ENCODE data around the gene SOD1. TPM values are rescaled to one million over a fixed set of nuclear protein-coding genes. Genes with fewer than 3 reads are reported as not detected.
"Not testable (repeated sequence)": the region's sequence is repeated elsewhere in the genome, so short reads cannot be mapped to it uniquely, and the experiment has no call there.

The SOD1 gene
- total RNA-seq, 1 donor from 2014 or later: 160 TPM

DNA sequence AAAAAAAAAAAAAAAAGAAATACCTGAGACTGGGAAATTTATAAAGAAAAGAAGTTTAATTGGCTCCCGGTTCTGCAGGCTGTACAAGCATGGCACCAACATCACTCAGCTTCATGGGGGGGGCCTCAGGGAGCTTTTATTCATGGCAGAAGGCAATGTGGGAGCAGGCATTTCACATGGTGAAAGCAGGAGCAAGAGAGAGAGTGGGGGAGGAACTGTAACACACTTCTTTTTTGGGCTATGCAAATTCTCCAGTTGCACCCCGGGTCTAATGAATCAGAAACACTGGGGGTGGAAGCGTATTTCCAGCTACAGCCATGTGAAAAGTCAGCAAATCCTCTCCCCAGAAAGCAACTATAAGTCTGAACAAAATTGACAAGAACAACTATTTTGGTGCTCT lies 11.8 kb upstream of the SOD1 start:
- TF ChIP-seq, protein P1, sequence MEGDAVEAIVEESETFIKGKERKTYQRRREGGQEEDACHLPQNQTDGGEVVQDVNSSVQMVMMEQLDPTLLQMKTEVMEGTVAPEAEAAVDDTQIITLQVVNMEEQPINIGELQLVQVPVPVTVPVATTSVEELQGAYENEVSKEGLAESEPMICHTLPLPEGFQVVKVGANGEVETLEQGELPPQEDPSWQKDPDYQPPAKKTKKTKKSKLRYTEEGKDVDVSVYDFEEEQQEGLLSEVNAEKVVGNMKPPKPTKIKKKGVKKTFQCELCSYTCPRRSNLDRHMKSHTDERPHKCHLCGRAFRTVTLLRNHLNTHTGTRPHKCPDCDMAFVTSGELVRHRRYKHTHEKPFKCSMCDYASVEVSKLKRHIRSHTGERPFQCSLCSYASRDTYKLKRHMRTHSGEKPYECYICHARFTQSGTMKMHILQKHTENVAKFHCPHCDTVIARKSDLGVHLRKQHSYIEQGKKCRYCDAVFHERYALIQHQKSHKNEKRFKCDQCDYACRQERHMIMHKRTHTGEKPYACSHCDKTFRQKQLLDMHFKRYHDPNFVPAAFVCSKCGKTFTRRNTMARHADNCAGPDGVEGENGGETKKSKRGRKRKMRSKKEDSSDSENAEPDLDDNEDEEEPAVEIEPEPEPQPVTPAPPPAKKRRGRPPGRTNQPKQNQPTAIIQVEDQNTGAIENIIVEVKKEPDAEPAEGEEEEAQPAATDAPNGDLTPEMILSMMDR (IDR thresholded peaks at IDR 0.05): no peak
- Histone ChIP-seq H3K27ac (no peak overlapping the region), H3K27me3 (ENCODE audit: low read depth) (no peaks in the 10 kb centered on the region), H3K9me3 (no peaks in the 10 kb centered on the region), H3K4me3 (no peak overlapping the region), H3K4me1 (no peaks in the 10 kb centered on the region), H3K36me3 (no peaks in the 10 kb centered on the region)
- no peak for ATAC-seq
- DNase-seq: no peak
- intact Hi-C loops (cut with DNase I): no loop called here

DNA sequence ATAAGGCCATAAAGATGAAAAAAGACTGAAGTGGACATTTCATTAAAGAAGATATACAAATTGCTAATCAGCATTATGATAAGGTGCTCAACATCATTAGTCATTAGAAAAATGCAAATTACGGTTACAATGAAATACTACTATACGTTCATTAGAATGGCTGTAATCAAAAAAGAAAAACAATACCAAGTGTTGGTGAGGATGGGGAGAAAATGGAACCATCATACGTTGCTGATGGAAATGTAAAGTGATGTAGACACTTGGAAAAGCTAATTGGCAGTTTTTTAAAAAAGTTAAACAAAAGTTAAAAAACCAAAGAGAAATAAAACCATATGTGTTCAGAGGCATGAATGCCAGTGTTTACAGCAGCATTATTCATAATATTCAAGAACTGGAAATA lies 8.6 kb upstream of the SOD1 start:
- H3K4me3 ChIP-seq: no peak overlapping the region
- H3K27ac ChIP-seq: no peak overlapping the region
- DNase-seq: no peak
- H3K9me3 ChIP-seq: no peaks in the 10 kb centered on the region
- ATAC-seq: no peak
- intact Hi-C loops (cut with DNase I): no loop called here
- H3K4me1 ChIP-seq: no peaks in the 10 kb centered on the region
- TF ChIP-seq, protein P1 (IDR thresholded peaks at IDR 0.05): no peak
- no peaks in the 10 kb centered on the region for H3K27me3 ChIP-seq (ENCODE audit: low read depth)
- no peaks in the 10 kb centered on the region for H3K36me3 ChIP-seq

DNA sequence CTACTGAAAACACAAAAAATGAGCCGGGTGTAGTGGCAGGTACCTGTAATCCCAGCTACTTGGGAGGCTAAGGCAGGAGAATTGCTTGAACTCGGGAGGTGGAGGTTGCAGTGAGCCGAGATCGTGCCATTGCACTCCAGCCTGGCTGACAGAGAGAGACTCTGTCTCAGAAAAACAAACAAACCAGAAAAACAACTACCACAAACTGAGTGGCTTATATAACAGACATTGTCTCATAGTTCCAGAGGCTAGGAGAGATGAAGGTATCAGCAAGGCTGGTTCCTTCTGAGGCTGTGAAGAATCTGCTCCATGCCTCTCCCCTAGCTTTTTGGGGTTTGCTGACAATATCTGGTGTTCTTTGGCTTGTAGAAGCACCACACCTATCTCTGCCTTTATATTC lies 8.0 kb upstream of the SOD1 start:
- DNase-seq; H3K4me3 ChIP-seq; H3K27me3 ChIP-seq (ENCODE audit: low read depth); intact Hi-C loops (cut with DNase I); H3K9me3 ChIP-seq; H3K4me1 ChIP-seq; H3K36me3 ChIP-seq; ATAC-seq; H3K27ac ChIP-seq: not testable (repeated sequence)

DNA sequence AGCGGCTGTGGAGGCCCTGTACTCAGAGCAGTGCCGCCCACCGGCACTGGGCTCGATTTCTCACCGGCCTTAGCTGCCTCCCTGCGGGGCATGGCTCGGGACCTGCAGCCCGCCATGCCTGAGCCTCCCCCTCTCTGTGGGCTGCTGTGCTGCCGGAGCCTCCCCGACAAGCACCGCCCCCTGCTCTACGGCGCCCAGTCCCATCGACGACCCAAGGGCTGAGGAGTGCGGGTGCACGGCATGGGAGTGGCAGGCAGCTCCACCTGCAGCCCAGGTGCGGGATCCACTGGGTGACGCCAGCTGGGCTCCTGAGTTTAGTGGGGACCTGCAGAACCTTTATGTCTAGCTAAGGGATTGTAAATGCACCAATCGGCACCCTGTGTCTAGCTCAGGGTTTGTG lies 5.2 kb upstream of the SOD1 start:
- Histone ChIP-seq H3K4me1 (peaks cover 4% of the 10 kb centered on the region), H3K36me3 (no peaks in the 10 kb centered on the region), H3K4me3 (no peak overlapping the region), H3K9me3 (no peaks in the 10 kb centered on the region), H3K27me3 (ENCODE audit: low read depth) (no peaks in the 10 kb centered on the region), H3K27ac (no peak overlapping the region)
- ATAC-seq (no peak), DNase-seq (no peak)
- TF ChIP-seq, protein P1 (IDR thresholded peaks at IDR 0.05): no peak
- intact Hi-C loops (cut with DNase I): no loop called here

DNA sequence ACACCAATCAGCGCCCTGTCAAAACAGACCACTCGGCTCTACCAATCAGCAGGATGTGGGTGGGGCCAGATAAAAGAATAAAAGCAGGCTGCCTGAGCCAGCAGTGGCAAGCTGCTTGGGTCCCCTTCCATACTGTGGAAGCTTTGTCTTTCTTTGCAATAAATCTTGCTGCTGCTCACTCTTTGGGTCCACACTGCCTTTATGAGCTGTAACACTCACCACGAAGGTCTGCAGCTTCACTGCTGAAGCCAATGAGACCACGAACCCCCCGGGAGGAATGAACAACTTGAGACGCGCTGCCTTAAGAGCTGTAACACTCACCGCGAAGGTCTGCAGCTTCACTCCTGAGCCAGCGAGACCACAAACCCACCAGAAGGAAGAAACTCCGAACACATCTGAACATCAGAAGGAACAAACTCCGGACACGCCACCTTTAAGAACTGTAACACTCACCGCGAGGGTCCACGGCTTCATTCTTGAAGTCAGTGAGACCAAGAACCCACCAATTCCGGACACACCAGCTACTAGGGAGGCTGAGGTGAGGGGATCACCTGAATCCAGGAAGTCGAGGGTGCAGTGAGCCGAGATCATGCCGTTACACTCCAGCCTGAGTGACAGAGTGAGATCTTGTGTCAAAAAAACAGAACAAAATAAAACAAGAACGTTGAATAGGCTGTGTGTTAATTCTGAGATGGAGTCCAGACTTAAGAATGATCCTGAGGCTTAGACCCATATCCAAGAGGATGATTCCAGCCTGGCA lies 4.5 kb upstream of the SOD1 start:
- H3K36me3 ChIP-seq; H3K4me1 ChIP-seq; H3K9me3 ChIP-seq; intact Hi-C loops (cut with DNase I); H3K27me3 ChIP-seq (ENCODE audit: low read depth); H3K27ac ChIP-seq; ATAC-seq; DNase-seq; H3K4me3 ChIP-seq: not testable (repeated sequence)

DNA sequence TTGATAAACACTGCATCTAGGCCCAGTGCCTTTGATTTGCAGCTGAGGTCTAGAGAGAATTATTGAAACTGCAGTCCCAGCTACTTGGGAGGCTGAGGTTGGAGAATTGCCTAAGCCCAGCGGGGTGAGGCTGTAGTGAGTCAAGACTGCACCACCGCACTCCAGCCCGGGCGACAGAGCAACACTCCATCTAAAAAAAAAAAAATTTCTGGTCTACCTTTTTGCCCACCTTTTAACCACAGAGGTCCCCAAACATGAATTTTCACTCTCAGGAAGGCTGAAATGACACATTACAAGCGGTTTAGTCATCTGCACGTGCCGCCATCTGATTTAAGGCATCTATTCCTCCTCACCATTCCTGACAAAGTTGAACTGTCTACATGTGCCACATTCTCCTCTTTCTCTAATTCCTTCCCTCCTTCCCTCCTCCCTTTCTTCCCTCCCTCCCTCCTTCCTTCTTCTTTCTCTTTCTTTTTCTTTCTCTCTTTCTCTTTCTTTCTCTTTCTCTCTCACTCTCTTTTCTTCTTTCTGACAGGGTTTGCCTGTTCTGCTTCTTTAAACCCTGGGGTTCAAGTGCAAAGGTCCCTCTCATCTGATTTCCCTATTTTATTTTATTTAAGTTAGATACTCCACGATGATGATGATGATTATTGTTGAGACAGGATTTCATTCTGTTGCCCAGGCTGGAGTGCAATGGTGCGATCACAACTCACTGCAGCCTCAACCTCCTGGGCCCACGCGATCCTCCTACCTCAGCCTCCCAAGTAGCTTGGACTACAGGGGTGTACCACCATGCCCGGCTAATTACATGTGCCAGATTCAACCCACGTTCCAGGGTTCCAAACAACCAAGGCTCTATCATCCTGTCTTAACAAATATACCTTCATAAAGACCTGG lies 3.0 kb upstream of the SOD1 start:
- Histone ChIP-seq H3K4me3 (no peak overlapping the region), H3K27ac (no peak overlapping the region), H3K9me3 (no peaks in the 10 kb centered on the region), H3K4me1 (peaks cover 16% of the 10 kb centered on the region), H3K36me3 (peaks cover under 1% of the 10 kb centered on the region), H3K27me3 (ENCODE audit: low read depth) (no peaks in the 10 kb centered on the region)
- TF ChIP-seq, protein P1 (IDR thresholded peaks at IDR 0.05): no peak
- DNase-seq (no peak), ATAC-seq (no peak)
- intact Hi-C loops (cut with DNase I): no loop called here
